ENCODE data around the gene CPVL. TPM values are rescaled to one million over a fixed set of nuclear protein-coding genes. Genes with fewer than 3 reads are reported as not detected.
A peak's percentile ranks its signal among the peaks of the same experiment; 100 is the strongest.

The CPVL gene
- total and polyA plus RNA-seq, 3 experiments from 2014 or later = 1.0 to 1.3 TPM; not detected in 1

- H3K4me1 Mint-ChIP-seq = peaks cover 9 to 30% (median 13%) of the 10 kb centered on the region in 3 donors
- Histone ChIP-seq H3K9me3 (ENCODE audit: low read length) (no peaks in the 10 kb centered on the region), H3K27ac (ENCODE audit: low read depth, low read length) (no peak overlapping the region), H3K36me3 (ENCODE audit: insufficient read depth, low read length) (no peaks in the 10 kb centered on the region), H3K27me3 (ENCODE audit: insufficient read depth, low read length, poor library complexity, severe bottlenecking) (no peaks in the 10 kb centered on the region), H3K4me3 (ENCODE audit: low read length) (no peak overlapping the region), H3K4me1 (ENCODE audit: insufficient read depth, low read length) (no peaks in the 10 kb centered on the region)
- peaks cover 0 to 9% of the 10 kb centered on the region in 2 donors for H3K27me3 Mint-ChIP-seq
- DNase-seq = no peak
- no peak overlapping the region for H3K4me3 Mint-ChIP-seq
- POLR2A ChIA-PET = interaction anchor here (0.5 kb wide), 1 partner anchor 10 kb away, joined by 3 read pairs; no protein-coding TSS in a partner anchor
- CTCF ChIA-PET = interaction anchor here (1.0 to 8.9 kb wide), 42 partner anchors 8 to 268 kb away, joined by 3 to 147 read pairs (median 4); no protein-coding TSS in a partner anchor
- peaks cover 0 to 2% (median 0%) of the 10 kb centered on the region in 5 donors for H3K9me3 Mint-ChIP-seq
- H3K27ac Mint-ChIP-seq = no peak overlapping the region
- H3K36me3 Mint-ChIP-seq = peaks cover 0 to 6% (median 0%) of the 10 kb centered on the region in 3 donors
Measured at GRCh38 chr7:29190349-29191045, 44.2 kb upstream of the CPVL start.

GRCh38 chr7:29189743-29190201, 43.4 kb upstream of the CPVL start:
- Mint-ChIP-seq H3K4me1 (peaks cover 5 to 24% (median 10%) of the 10 kb centered on the region in 3 donors), H3K36me3 (no peaks in the 10 kb centered on the region), H3K4me3 (peak overlapping the region in 2 of 7 donors; percentile 22 to 51), H3K27me3 (peaks cover 0 to 5% of the 10 kb centered on the region in 2 donors), H3K9me3 (no peaks in the 10 kb centered on the region), H3K27ac (peak overlapping the region in 2 of 8 donors; percentile 23 to 63)
- DNase-seq = peak; percentile 31 to 80 (median 45)
- ChIA-PET CTCF (interaction anchor here (0.7 to 8.9 kb wide), 51 partner anchors 8 to 267 kb away, joined by 3 to 147 read pairs (median 4); no protein-coding TSS in a partner anchor), POLR2A (no interaction called here)
- Histone ChIP-seq H3K27me3 (ENCODE audit: insufficient read depth, low read length, poor library complexity, severe bottlenecking) (no peaks in the 10 kb centered on the region), H3K9me3 (ENCODE audit: low read length) (no peaks in the 10 kb centered on the region), H3K36me3 (ENCODE audit: insufficient read depth, low read length) (no peaks in the 10 kb centered on the region), H3K27ac (ENCODE audit: low read depth, low read length) (no peak overlapping the region), H3K4me1 (ENCODE audit: insufficient read depth, low read length) (no peaks in the 10 kb centered on the region), H3K4me3 (ENCODE audit: low read length) (no peak overlapping the region)

GRCh38 chr7:29185613-29186012, 39.3 kb upstream of the CPVL start:
- Mint-ChIP-seq H3K27me3 (peaks cover 0 to 7% of the 10 kb centered on the region in 2 donors), H3K36me3 (no peaks in the 10 kb centered on the region), H3K4me1 (peaks cover 4 to 11% (median 5%) of the 10 kb centered on the region in 3 donors), H3K9me3 (no peaks in the 10 kb centered on the region), H3K27ac (no peak overlapping the region), H3K4me3 (no peak overlapping the region)
- Histone ChIP-seq H3K9me3 (ENCODE audit: low read length) (no peaks in the 10 kb centered on the region), H3K27ac (ENCODE audit: low read depth, low read length) (no peak overlapping the region), H3K4me3 (ENCODE audit: low read length) (no peak overlapping the region), H3K36me3 (ENCODE audit: insufficient read depth, low read length) (no peaks in the 10 kb centered on the region), H3K27me3 (ENCODE audit: insufficient read depth, low read length, poor library complexity, severe bottlenecking) (no peaks in the 10 kb centered on the region), H3K4me1 (ENCODE audit: insufficient read depth, low read length) (no peaks in the 10 kb centered on the region)
- DNase-seq = no peak
- ChIA-PET POLR2A (no interaction called here), CTCF (interaction anchor here (1.4 to 8.9 kb wide), 2 partner anchors 144 to 223 kb away, joined by 3 to 147 read pairs; no protein-coding TSS in a partner anchor)

GRCh38 chr7:29184599-29184998, 38.3 kb upstream of the CPVL start:
- ChIA-PET POLR2A (no interaction called here), CTCF (interaction anchor here (8.9 kb wide), 1 partner anchor 224 kb away, joined by 147 read pairs; no protein-coding TSS in a partner anchor)
- Mint-ChIP-seq H3K4me1 (peaks cover under 1 to 2% (median 1%) of the 10 kb centered on the region in 3 donors), H3K9me3 (no peaks in the 10 kb centered on the region), H3K4me3 (no peak overlapping the region), H3K27ac (no peak overlapping the region), H3K27me3 (peaks cover 0 to 6% of the 10 kb centered on the region in 2 donors), H3K36me3 (no peaks in the 10 kb centered on the region)
- no peaks in the 10 kb centered on the region for H3K27me3 ChIP-seq (ENCODE audit: insufficient read depth, low read length, poor library complexity, severe bottlenecking)
- no peaks in the 10 kb centered on the region for H3K9me3 ChIP-seq (ENCODE audit: low read length)
- no peaks in the 10 kb centered on the region for H3K4me1 ChIP-seq (ENCODE audit: insufficient read depth, low read length)
- no peaks in the 10 kb centered on the region for H3K36me3 ChIP-seq (ENCODE audit: insufficient read depth, low read length)
- no peak overlapping the region for H3K4me3 ChIP-seq (ENCODE audit: low read length)
- H3K27ac ChIP-seq (ENCODE audit: low read depth, low read length) = no peak overlapping the region
- no peak for DNase-seq

- no peaks in the 10 kb centered on the region for H3K36me3 ChIP-seq (ENCODE audit: insufficient read depth, low read length)
- H3K27me3 ChIP-seq (ENCODE audit: insufficient read depth, low read length, poor library complexity, severe bottlenecking) = no peaks in the 10 kb centered on the region
- no peak overlapping the region for H3K27ac ChIP-seq (ENCODE audit: low read depth, low read length)
- peaks cover 5 to 7% (median 7%) of the 10 kb centered on the region in 3 donors for H3K4me1 Mint-ChIP-seq
- H3K9me3 ChIP-seq (ENCODE audit: low read length) = no peaks in the 10 kb centered on the region
- H3K4me1 ChIP-seq (ENCODE audit: insufficient read depth, low read length) = no peaks in the 10 kb centered on the region
- POLR2A ChIA-PET = no interaction called here
- H3K9me3 Mint-ChIP-seq = no peaks in the 10 kb centered on the region
- H3K4me3 ChIP-seq (ENCODE audit: low read length) = no peak overlapping the region
- CTCF ChIA-PET = interaction anchor here (1.9 kb wide), 1 partner anchor 11 kb away, joined by 8 read pairs; no protein-coding TSS in a partner anchor
- H3K27ac Mint-ChIP-seq = no peak overlapping the region
- H3K27me3 Mint-ChIP-seq = peaks cover 2 to 6% of the 10 kb centered on the region in 2 donors
- no peak for DNase-seq
- no peak overlapping the region for H3K4me3 Mint-ChIP-seq
- H3K36me3 Mint-ChIP-seq = no peaks in the 10 kb centered on the region
Measured at GRCh38 chr7:29179115-29179514, 32.8 kb upstream of the CPVL start.

GRCh38 chr7:29177963-29178600, 31.7 kb upstream of the CPVL start:
- H3K27me3 Mint-ChIP-seq = peaks cover 0 to 9% of the 10 kb centered on the region in 2 donors

GRCh38 chr7:29173458-29173857, 27.1 kb upstream of the CPVL start:
- POLR2A ChIA-PET = no interaction called here
- Histone ChIP-seq H3K27me3 (ENCODE audit: insufficient read depth, low read length, poor library complexity, severe bottlenecking) (no peaks in the 10 kb centered on the region), H3K4me3 (ENCODE audit: low read length) (no peak overlapping the region), H3K9me3 (ENCODE audit: low read length) (no peaks in the 10 kb centered on the region), H3K36me3 (ENCODE audit: insufficient read depth, low read length) (no peaks in the 10 kb centered on the region), H3K27ac (ENCODE audit: low read depth, low read length) (no peak overlapping the region), H3K4me1 (ENCODE audit: insufficient read depth, low read length) (no peaks in the 10 kb centered on the region)
- Mint-ChIP-seq H3K4me1 (peaks cover 5 to 7% (median 6%) of the 10 kb centered on the region in 3 donors), H3K27me3 (peaks cover 10 to 28% of the 10 kb centered on the region in 2 donors), H3K36me3 (peaks cover 0 to 3% (median 1%) of the 10 kb centered on the region in 3 donors), H3K4me3 (no peak overlapping the region), H3K27ac (no peak overlapping the region), H3K9me3 (no peaks in the 10 kb centered on the region)
- DNase-seq = no peak
- CTCF ChIA-PET = interaction anchor here (1.5 kb wide), 1 partner anchor 16 kb away, joined by 4 read pairs; no protein-coding TSS in a partner anchor

More at GRCh38 chr7:29177963-29178600, 31.7 kb upstream of the CPVL start:
- ChIA-PET CTCF (interaction anchor here (1.9 kb wide), 1 partner anchor 12 kb away, joined by 8 read pairs; no protein-coding TSS in a partner anchor), POLR2A (no interaction called here)
- Histone ChIP-seq H3K36me3 (ENCODE audit: insufficient read depth, low read length) (no peaks in the 10 kb centered on the region), H3K27ac (ENCODE audit: low read depth, low read length) (no peak overlapping the region), H3K9me3 (ENCODE audit: low read length) (no peaks in the 10 kb centered on the region), H3K27me3 (ENCODE audit: insufficient read depth, low read length, poor library complexity, severe bottlenecking) (no peaks in the 10 kb centered on the region), H3K4me1 (ENCODE audit: insufficient read depth, low read length) (no peaks in the 10 kb centered on the region), H3K4me3 (ENCODE audit: low read length) (no peak overlapping the region)
- no peak overlapping the region for H3K27ac Mint-ChIP-seq
- H3K9me3 Mint-ChIP-seq = no peaks in the 10 kb centered on the region
- H3K4me3 Mint-ChIP-seq = peak overlapping the region in 1 of 7 donors; percentile 2
- DNase-seq = no peak
- H3K4me1 Mint-ChIP-seq = peaks cover 5 to 7% (median 7%) of the 10 kb centered on the region in 3 donors
- H3K36me3 Mint-ChIP-seq = no peaks in the 10 kb centered on the region

Data from CD8-positive, alpha-beta memory T cell (primary cell).